ENCODE measurements around the gene OARD1.

OARD1 gene

DNA sequence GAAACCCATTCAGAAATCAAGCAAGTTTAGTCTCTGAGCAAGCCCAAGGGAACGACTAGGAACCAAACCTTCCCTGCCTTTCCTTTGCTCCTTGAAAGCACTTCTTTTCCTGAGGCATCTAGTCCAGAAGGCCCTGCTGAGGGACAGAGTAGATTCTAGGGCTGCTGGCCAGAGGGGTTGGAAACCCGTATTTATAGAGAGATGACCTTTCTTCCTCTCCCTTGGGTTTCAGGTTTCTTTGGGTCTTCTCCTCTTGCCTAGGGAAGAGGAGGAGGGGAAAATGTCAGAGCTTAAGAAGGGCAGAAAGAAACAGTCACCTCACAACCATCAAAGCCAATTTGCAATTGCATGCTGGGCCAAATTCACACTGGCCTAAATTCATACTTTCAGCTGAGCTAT is 13.4 kb downstream of the OARD1 start:
- Histone ChIP-seq H3K36me3 (ENCODE audit: low read length) (peaks cover 5% of the 10 kb centered on the region; the same call in 1 of the 2 replicates), H3K79me2 (ENCODE audit: insufficient read depth, low read length) (no peaks in the 10 kb centered on the region), H3K9ac (ENCODE audit: low read length) (no peak overlapping the region), H3K9me3 (ENCODE audit: insufficient read depth, low read length) (no peaks in the 10 kb centered on the region), H3K27ac (ENCODE audit: low read depth, low read length) (no peak overlapping the region), H3K4me3 (ENCODE audit: insufficient read depth, low read length, poor library complexity, severe bottlenecking) (no peak overlapping the region), H4K20me1 (ENCODE audit: low read depth, low read length) (no peaks in the 10 kb centered on the region), H3K9me2 (replicated peaks; ENCODE audit: insufficient read depth, low read length) (no peaks in the 10 kb centered on the region), H3K27me3 (ENCODE audit: low read length) (no peaks in the 10 kb centered on the region), H3K4me2 (ENCODE audit: low read depth, low read length, poor library complexity, severe bottlenecking) (no peak overlapping the region), H2AFZ (ENCODE audit: low read depth, low read length, severe bottlenecking) (no peak overlapping the region), H3F3A (ENCODE audit: insufficient read depth) (peaks cover 7% of the 10 kb centered on the region; the same call in 1 of the 2 replicates)
- TF ChIP-seq, protein P1, sequence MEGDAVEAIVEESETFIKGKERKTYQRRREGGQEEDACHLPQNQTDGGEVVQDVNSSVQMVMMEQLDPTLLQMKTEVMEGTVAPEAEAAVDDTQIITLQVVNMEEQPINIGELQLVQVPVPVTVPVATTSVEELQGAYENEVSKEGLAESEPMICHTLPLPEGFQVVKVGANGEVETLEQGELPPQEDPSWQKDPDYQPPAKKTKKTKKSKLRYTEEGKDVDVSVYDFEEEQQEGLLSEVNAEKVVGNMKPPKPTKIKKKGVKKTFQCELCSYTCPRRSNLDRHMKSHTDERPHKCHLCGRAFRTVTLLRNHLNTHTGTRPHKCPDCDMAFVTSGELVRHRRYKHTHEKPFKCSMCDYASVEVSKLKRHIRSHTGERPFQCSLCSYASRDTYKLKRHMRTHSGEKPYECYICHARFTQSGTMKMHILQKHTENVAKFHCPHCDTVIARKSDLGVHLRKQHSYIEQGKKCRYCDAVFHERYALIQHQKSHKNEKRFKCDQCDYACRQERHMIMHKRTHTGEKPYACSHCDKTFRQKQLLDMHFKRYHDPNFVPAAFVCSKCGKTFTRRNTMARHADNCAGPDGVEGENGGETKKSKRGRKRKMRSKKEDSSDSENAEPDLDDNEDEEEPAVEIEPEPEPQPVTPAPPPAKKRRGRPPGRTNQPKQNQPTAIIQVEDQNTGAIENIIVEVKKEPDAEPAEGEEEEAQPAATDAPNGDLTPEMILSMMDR (IDR thresholded peaks at IDR 0.05; ENCODE audit: insufficient read depth, low read length, poor library complexity, severe bottlenecking) = no peak
- TF ChIP-seq EZH2phosphoT487 (conservative IDR thresholded peaks at IDR 0.05; ENCODE audit: low read length) = no peak

DNA sequence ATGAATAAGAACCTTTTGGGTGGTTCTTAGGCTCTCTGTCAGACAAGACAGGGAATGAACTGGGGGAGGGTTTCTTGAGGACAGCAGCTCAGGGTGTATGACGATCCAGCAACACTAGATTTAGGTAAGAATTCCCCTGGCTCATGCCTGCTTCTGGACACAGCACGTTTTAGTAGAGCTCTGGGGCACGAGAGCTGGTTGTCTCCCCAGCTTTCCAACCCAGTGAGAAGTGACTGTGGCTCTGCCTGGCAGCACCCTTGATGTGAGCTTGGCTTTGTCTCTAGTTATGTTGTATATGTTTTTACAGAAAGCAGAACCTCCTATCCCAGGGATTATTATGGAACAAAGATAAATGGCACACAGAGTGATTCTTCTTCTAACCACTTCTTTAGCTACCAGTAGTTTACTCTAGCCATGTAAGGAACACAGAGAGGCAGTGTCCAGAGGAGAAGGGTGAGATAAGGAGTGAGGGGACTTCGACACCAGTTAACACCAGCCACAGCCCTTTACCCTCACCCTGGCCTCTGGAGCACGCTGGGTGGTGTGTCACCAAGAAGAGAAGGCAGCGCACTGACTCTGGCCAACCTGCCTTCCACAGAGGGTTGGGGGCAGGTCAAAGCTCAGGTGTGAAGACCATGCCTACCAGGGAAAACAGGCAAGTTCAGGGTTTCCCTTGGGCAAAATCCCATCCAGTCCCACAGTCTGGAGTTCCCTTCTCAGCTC is 15.2 kb downstream of the OARD1 start:
- Histone ChIP-seq H3K4me3 (ENCODE audit: insufficient read depth, low read length, poor library complexity, severe bottlenecking) (no peak overlapping the region), H3K79me2 (ENCODE audit: insufficient read depth, low read length) (no peaks in the 10 kb centered on the region), H3K9ac (ENCODE audit: low read length) (no peak overlapping the region), H3K27me3 (ENCODE audit: low read length) (no peaks in the 10 kb centered on the region), H3K36me3 (ENCODE audit: low read length) (no peaks in the 10 kb centered on the region), H3K27ac (ENCODE audit: low read depth, low read length) (no peak overlapping the region), H4K20me1 (ENCODE audit: low read depth, low read length) (no peaks in the 10 kb centered on the region), H3K9me3 (ENCODE audit: insufficient read depth, low read length) (no peaks in the 10 kb centered on the region), H2AFZ (ENCODE audit: low read depth, low read length, severe bottlenecking) (no peak overlapping the region), H3F3A (ENCODE audit: insufficient read depth) (peaks cover 7% of the 10 kb centered on the region; the same call in 1 of the 2 replicates), H3K9me2 (replicated peaks; ENCODE audit: insufficient read depth, low read length) (no peaks in the 10 kb centered on the region), H3K4me2 (ENCODE audit: low read depth, low read length, poor library complexity, severe bottlenecking) (no peak overlapping the region)
- TF ChIP-seq, protein P1 (IDR thresholded peaks at IDR 0.05; ENCODE audit: insufficient read depth, low read length, poor library complexity, severe bottlenecking) = no peak

DNA sequence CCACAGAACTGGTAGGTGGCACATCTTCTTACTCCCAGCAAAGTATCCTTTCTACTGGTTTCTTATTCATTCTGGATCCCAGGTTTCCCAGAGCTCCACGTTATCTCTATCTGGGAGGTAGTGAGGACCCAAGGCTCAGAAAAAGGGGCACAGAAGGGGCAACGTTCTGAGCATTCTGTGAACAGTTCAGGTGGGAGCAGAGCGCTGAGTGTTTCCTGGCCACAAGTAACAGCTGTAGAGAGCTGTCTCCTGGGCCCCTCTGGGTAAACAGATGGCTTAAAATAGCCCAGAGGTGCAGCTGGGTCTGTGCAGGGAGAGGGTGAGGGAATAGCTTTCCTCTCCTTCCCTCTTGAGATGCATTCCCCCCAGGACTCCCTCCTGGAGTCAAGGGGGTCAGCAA is 17.0 kb downstream of the OARD1 start:
- H3K4me2 ChIP-seq (ENCODE audit: low read depth, low read length, poor library complexity, severe bottlenecking) = no peak overlapping the region
- H3F3A ChIP-seq (ENCODE audit: insufficient read depth) = 0 out of 2 replicates have a peak, but pooled peaks cover under 1% of the 10 kb centered on the region
- H3K9me3 ChIP-seq (ENCODE audit: insufficient read depth, low read length) = no peaks in the 10 kb centered on the region
- no peak overlapping the region for H3K27ac ChIP-seq (ENCODE audit: low read depth, low read length)
- H3K27me3 ChIP-seq (ENCODE audit: low read length) = no peaks in the 10 kb centered on the region
- no peaks in the 10 kb centered on the region for H3K79me2 ChIP-seq (ENCODE audit: insufficient read depth, low read length)
- H3K36me3 ChIP-seq (ENCODE audit: low read length) = no peaks in the 10 kb centered on the region
- H3K9me2 ChIP-seq (replicated peaks; ENCODE audit: insufficient read depth, low read length) = no peaks in the 10 kb centered on the region
- no peak for TF ChIP-seq EZH2phosphoT487 (conservative IDR thresholded peaks at IDR 0.05; ENCODE audit: low read length)
- TF ChIP-seq, protein P1 (IDR thresholded peaks at IDR 0.05; ENCODE audit: insufficient read depth, low read length, poor library complexity, severe bottlenecking) = no peak
- no peaks in the 10 kb centered on the region for H4K20me1 ChIP-seq (ENCODE audit: low read depth, low read length)
- H3K9ac ChIP-seq (ENCODE audit: low read length) = no peak overlapping the region
- H3K4me3 ChIP-seq (ENCODE audit: insufficient read depth, low read length, poor library complexity, severe bottlenecking) = no peak overlapping the region
- no peak overlapping the region for H2AFZ ChIP-seq (ENCODE audit: low read depth, low read length, severe bottlenecking)

Data from SU-DHL-6 (cell line).